SKM-1 treated with dmso at 0.1 percent for 144 hours (cell line): ENCODE results near the gene IL12B.

Experiments used
- DNase-seq: peaks from one replicate; lab custom pipeline; 2025; ENCODE audit not compliant: unreplicated experiment; lab: John Stamatoyannopoulos, UW

The IL12B gene

GRCh38 chr5:159333545-159333925 lies 3.2 kb upstream of the IL12B start:
- DNase-seq, result no peak

- DNase-seq, result no peak
Measured at GRCh38 chr5:159332800-159333544, 2.7 kb upstream of the IL12B start.

- peak; percentile 47 for DNase-seq
Measured at GRCh38 chr5:159331093-159331973, 1.0 kb upstream of the IL12B start.

- DNase-seq, result no peak
Measured at GRCh38 chr5:159324986-159325385, 5.3 kb downstream of the IL12B start.

- no peak for DNase-seq
Measured at GRCh38 chr5:159324102-159324755, 6.1 kb downstream of the IL12B start.

GRCh38 chr5:159322180-159322579 lies 8.1 kb downstream of the IL12B start:
- DNase-seq, result no peak

GRCh38 chr5:159319832-159320231 lies 10.5 kb downstream of the IL12B start:
- DNase-seq, result no peak

- DNase-seq, result no peak
Measured at GRCh38 chr5:159319363-159319762, 10.9 kb downstream of the IL12B start.

- no peak for DNase-seq
Measured at GRCh38 chr5:159318448-159318847, 11.8 kb downstream of the IL12B start.

GRCh38 chr5:159317849-159318248 lies 12.4 kb downstream of the IL12B start:
- no peak for DNase-seq

GRCh38 chr5:159316519-159317383 lies 13.5 kb downstream of the IL12B start:
- peak; percentile 34 for DNase-seq

GRCh38 chr5:159313197-159313596 lies 17.1 kb downstream of the IL12B start:
- DNase-seq, result no peak

- no peak for DNase-seq
Measured at GRCh38 chr5:159311063-159311462, 19.2 kb downstream of the IL12B start.

- DNase-seq, result no peak
Measured at GRCh38 chr5:159310511-159310910, 19.8 kb downstream of the IL12B start.

GRCh38 chr5:159309689-159310433 lies 20.4 kb downstream of the IL12B start:
- DNase-seq, result no peak

GRCh38 chr5:159304961-159305595 lies 25.2 kb downstream of the IL12B start:
- no peak for DNase-seq

- no peak for DNase-seq
Measured at GRCh38 chr5:159303286-159303685, 27.0 kb downstream of the IL12B start.

GRCh38 chr5:159301929-159302860 lies 28.1 kb downstream of the IL12B start:
- DNase-seq, result peak; percentile 87

GRCh38 chr5:159301466-159301865 lies 28.8 kb downstream of the IL12B start:
- no peak for DNase-seq
